MM.1S (cell line): ENCODE data around the gene THADA.

Experiments used
- EZH2 ChIP-seq: fragments of 300-600 bp; sonication (generic); optimal IDR thresholded peaks from 2 replicates; pipeline ENCODE3; 2017; ENCODE audit warnings: low read depth, mild to moderate bottlenecking, antibody characterized with exemption, low read length, mixed read lengths
- EZH2phosphoT487 ChIP-seq: fragments of 300-600 bp; sonication (generic); IDR thresholded peaks from 2 replicates; pipeline ENCODE4 v1.6.1; 2018; ENCODE audit warnings: antibody characterized with exemption, low read length
- TF ChIP-seq, protein P1 (sequence below): fragments of 300-600 bp; sonication (generic); IDR thresholded peaks from 2 replicates; pipeline ENCODE4 v1.5.1; 2016; ENCODE audit warnings: antibody characterized with exemption, low read length, mixed read lengths

DNA sequence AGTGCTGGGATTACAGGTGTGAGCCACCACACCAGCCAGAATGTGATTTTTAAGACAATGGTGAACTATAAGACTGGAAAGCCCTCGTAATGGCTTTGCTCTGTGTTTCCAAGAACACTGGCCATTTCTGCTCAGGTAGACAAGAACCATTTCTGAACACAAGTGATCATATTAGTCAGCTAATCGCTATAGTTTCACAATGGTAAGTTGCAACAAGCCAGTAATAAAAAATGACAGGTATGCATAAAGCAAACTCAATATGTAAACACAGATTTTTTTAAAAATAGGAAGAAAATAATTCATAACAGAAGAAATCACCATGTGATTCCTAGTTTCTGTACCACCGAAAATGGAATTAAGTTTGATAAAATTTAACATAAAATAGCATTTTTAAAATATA is 166.5 kb downstream of the THADA start:
- TF ChIP-seq, protein P1, sequence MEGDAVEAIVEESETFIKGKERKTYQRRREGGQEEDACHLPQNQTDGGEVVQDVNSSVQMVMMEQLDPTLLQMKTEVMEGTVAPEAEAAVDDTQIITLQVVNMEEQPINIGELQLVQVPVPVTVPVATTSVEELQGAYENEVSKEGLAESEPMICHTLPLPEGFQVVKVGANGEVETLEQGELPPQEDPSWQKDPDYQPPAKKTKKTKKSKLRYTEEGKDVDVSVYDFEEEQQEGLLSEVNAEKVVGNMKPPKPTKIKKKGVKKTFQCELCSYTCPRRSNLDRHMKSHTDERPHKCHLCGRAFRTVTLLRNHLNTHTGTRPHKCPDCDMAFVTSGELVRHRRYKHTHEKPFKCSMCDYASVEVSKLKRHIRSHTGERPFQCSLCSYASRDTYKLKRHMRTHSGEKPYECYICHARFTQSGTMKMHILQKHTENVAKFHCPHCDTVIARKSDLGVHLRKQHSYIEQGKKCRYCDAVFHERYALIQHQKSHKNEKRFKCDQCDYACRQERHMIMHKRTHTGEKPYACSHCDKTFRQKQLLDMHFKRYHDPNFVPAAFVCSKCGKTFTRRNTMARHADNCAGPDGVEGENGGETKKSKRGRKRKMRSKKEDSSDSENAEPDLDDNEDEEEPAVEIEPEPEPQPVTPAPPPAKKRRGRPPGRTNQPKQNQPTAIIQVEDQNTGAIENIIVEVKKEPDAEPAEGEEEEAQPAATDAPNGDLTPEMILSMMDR: no peak
- TF ChIP-seq EZH2 (no peak), EZH2phosphoT487 (no peak)
